HCT116 (cell line): Measurements from ENCODE around the gene ADGRB3.

Experiments
- CEBPB ChIP-seq: IDR thresholded peaks from 2 replicates; pipeline ENCODE4 v1.6.1; 2012; ENCODE audit warnings: low read depth
- ELF1 ChIP-seq: IDR thresholded peaks from 2 replicates; pipeline ENCODE4 v1.6.1; 2012; ENCODE audit warnings: low read depth, borderline replicate concordance
- EZH2 ChIP-seq: fragments of 200-600 bp; sonication (generic); IDR thresholded peaks from 2 replicates; pipeline ENCODE4 v1.6.1; 2017; ENCODE audit warnings: antibody characterized with exemption, mixed run types
- EZH2phosphoT487 ChIP-seq: fragments of 200-600 bp; IDR thresholded peaks from 2 replicates; pipeline ENCODE4 v1.6.1; 2018; ENCODE audit warnings: antibody characterized with exemption, borderline replicate concordance
- POLR2A ChIP-seq: IDR thresholded peaks from 2 replicates; pipeline ENCODE4 v1.7.0; 2011; ENCODE audit warnings: borderline replicate concordance; ENCODE audit not compliant: insufficient read depth, insufficient read length; ENCODE audit errors: extremely low read depth
- POLR2AphosphoS5 ChIP-seq: IDR thresholded peaks from 2 replicates; pipeline ENCODE4 v1.6.1; 2011; ENCODE audit warnings: mild to moderate bottlenecking, low read depth, low read length, moderate library complexity
- SRF ChIP-seq: IDR thresholded peaks from 2 replicates; pipeline ENCODE4 v1.6.1; 2012; ENCODE audit warnings: low read depth
- TF ChIP-seq, protein P1 (sequence below): IDR thresholded peaks from 2 replicates; pipeline ENCODE4 v1.6.1; 2012
- TF ChIP-seq, protein P2 (sequence below), 3 experiments: fragments of 200-600 bp in 1 of 3; sonication (generic) in 1 of 3; IDR thresholded peaks in 2 of 3; conservative IDR thresholded peaks in 1 of 3; 2 replicates each; pipeline ENCODE4 v1.5.1; 2012 to 2017; ENCODE audit warnings: low read depth in 2 of 3, low read length in 2 of 3, antibody characterized with exemption in 1 of 3, borderline replicate concordance in 1 of 3, control low read depth in 1 of 3, mild to moderate bottlenecking in 1 of 3, mixed read lengths in 1 of 3, mixed run types in 1 of 3, moderate library complexity in 1 of 3; ENCODE audit not compliant: insufficient read depth in 1 of 3
- TF ChIP-seq, protein P3 (sequence below): IDR thresholded peaks from 2 replicates; pipeline ENCODE4 v1.6.1; 2012; ENCODE audit warnings: low read depth

DNA sequence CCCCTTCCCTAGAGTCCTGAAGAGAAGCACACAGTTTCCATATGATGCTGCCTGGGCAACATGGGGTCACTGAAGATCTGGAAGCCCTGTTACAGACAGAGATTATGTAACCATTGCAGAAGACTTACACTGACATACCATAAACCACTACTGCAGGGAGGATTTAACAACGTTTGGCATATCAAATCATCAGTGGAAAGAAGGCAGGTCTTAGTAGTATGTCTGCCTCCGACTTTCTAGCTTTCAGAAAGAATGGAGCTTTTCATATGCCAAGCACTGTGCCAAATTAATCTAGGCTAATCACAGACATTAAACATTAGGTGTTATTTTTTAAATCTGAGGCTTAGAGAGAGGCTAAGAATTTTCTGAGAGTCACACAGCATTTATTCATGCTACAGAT is 144.3 kb downstream of the ADGRB3 start:
- TF ChIP-seq, protein P1, sequence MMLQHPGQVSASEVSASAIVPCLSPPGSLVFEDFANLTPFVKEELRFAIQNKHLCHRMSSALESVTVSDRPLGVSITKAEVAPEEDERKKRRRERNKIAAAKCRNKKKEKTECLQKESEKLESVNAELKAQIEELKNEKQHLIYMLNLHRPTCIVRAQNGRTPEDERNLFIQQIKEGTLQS = no peak
- TF ChIP-seq, protein P2, sequence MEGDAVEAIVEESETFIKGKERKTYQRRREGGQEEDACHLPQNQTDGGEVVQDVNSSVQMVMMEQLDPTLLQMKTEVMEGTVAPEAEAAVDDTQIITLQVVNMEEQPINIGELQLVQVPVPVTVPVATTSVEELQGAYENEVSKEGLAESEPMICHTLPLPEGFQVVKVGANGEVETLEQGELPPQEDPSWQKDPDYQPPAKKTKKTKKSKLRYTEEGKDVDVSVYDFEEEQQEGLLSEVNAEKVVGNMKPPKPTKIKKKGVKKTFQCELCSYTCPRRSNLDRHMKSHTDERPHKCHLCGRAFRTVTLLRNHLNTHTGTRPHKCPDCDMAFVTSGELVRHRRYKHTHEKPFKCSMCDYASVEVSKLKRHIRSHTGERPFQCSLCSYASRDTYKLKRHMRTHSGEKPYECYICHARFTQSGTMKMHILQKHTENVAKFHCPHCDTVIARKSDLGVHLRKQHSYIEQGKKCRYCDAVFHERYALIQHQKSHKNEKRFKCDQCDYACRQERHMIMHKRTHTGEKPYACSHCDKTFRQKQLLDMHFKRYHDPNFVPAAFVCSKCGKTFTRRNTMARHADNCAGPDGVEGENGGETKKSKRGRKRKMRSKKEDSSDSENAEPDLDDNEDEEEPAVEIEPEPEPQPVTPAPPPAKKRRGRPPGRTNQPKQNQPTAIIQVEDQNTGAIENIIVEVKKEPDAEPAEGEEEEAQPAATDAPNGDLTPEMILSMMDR (IDR thresholded peaks at IDR 0.05 in 2 of 3, conservative IDR thresholded peaks at IDR 0.05 in 1 of 3; ENCODE audit: borderline replicate concordance in 1 of 3, insufficient read depth in 1 of 3, low read depth in 2 of 3, low read length in 2 of 3) = no peak
- TF ChIP-seq POLR2AphosphoS5 (no peak), EZH2phosphoT487 (no peak), SRF (no peak), EZH2 (no peak), POLR2A (no peak), CEBPB (no peak), ELF1 (no peak)
- TF ChIP-seq, protein P3, sequence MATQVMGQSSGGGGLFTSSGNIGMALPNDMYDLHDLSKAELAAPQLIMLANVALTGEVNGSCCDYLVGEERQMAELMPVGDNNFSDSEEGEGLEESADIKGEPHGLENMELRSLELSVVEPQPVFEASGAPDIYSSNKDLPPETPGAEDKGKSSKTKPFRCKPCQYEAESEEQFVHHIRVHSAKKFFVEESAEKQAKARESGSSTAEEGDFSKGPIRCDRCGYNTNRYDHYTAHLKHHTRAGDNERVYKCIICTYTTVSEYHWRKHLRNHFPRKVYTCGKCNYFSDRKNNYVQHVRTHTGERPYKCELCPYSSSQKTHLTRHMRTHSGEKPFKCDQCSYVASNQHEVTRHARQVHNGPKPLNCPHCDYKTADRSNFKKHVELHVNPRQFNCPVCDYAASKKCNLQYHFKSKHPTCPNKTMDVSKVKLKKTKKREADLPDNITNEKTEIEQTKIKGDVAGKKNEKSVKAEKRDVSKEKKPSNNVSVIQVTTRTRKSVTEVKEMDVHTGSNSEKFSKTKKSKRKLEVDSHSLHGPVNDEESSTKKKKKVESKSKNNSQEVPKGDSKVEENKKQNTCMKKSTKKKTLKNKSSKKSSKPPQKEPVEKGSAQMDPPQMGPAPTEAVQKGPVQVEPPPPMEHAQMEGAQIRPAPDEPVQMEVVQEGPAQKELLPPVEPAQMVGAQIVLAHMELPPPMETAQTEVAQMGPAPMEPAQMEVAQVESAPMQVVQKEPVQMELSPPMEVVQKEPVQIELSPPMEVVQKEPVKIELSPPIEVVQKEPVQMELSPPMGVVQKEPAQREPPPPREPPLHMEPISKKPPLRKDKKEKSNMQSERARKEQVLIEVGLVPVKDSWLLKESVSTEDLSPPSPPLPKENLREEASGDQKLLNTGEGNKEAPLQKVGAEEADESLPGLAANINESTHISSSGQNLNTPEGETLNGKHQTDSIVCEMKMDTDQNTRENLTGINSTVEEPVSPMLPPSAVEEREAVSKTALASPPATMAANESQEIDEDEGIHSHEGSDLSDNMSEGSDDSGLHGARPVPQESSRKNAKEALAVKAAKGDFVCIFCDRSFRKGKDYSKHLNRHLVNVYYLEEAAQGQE = no peak
